Putamen (tissue), 1 donor: ENCODE results near the gene EDRF1.
A peak's percentile ranks its signal among the peaks of the same experiment; 100 is the strongest.
"Not testable (repeated sequence)": the region's sequence is repeated elsewhere in the genome, so short reads cannot be mapped to it uniquely, and the experiment has no call there.

Experiments
- DNase-seq: peaks from one replicate; pipeline ENCODE4 v3.0.0-alpha.2; 2016; ENCODE audit warnings: low spot score

EDRF1 gene

GRCh38 chr10:125719173-125720001, at the start of gene EDRF1:
EDRF1 (plus strand) TSS chr10:125719709; CDS start chr10:125719808, 99 bp downstream.
- DNase-seq = peak; percentile 98

- DNase-seq = no peak
Observed at GRCh38 chr10:125672884-125673283, 46.6 kb upstream of the EDRF1 start.

- DNase-seq = no peak
Observed at GRCh38 chr10:125679436-125679835, 40.1 kb upstream of the EDRF1 start.

DNA sequence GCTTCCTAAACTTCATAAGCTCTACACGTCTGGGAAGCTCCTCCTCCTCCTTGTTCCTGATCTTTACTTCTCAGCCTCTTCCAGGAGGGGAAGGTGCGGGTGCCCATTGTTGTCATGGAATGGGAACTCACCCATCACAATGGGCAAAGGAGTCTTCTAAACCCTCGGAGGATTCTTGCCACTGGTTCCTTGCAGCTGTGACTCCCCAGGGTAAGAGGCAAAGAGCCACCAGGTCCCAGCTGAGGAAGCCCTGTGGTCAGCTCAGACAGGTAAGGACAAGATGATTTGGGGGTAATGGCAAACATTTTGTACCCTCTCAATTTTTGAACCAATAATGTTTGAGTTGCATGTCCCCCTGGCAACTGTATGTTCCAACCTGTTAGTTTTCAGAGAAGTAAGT, 36.4 kb upstream of the EDRF1 start, which contains the start of gene TEX36:
TSS of gene TEX36 (minus strand) at position 101 of the 400 bp plus-strand sequence. CDS start 174 bp downstream, outside the sequence.
- DNase-seq = no peak

GRCh38 chr10:125683821-125684220, 35.7 kb upstream of the EDRF1 start:
- DNase-seq = no peak

DNA sequence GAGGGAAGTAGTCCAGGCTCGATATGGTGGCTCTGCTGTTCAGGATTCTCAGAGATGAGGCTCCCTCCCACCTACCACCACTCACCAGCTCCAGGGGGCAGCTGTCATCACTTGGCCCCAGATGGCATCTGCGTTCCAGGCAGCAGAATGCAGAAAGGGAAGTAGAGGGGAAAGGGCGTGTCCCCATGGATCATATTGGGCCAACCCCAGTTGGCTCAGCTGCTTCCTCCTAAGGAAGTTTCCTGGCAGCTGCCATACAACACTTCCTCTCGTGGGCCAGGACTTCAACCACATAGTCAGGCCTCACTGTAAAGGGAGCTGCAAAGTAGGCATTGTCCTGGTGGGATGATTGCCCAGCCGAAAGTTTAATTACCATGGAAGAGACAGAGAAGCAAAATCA, 34.9 kb upstream of the EDRF1 start:
- no peak for DNase-seq

DNA sequence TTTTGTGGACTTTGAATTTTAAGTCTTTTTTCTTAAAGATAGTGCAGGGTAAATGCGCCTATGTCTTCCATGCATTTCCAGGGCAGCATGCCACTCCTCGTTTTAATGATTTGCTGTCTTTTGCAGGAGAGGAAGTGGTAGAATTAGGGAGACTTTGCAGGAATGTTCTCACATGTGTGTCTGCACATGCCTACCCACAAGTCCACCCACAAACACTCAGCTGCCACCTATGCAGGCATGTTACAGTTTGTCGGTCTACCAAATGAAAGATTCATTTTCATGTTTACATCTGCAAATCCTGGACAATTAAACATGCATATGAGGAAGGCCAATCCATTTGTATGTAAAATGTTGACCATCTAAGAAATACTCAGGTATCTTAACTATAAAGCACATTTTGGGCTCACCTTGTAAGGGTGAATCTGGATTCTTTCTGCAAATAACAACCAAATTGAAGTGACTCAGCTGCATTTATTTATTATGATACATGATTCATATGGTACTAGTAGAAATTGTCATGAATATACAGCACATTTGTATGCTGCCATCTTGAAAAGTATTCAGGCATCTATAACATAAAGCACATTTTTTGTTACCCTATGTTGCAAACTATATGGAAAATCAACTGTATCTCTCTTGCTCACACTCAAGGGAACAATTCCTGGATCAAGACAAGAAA, 31.9 kb upstream of the EDRF1 start:
- DNase-seq = no peak

- DNase-seq = no peak
Observed at GRCh38 chr10:125689955-125690569, 29.4 kb upstream of the EDRF1 start.

DNA sequence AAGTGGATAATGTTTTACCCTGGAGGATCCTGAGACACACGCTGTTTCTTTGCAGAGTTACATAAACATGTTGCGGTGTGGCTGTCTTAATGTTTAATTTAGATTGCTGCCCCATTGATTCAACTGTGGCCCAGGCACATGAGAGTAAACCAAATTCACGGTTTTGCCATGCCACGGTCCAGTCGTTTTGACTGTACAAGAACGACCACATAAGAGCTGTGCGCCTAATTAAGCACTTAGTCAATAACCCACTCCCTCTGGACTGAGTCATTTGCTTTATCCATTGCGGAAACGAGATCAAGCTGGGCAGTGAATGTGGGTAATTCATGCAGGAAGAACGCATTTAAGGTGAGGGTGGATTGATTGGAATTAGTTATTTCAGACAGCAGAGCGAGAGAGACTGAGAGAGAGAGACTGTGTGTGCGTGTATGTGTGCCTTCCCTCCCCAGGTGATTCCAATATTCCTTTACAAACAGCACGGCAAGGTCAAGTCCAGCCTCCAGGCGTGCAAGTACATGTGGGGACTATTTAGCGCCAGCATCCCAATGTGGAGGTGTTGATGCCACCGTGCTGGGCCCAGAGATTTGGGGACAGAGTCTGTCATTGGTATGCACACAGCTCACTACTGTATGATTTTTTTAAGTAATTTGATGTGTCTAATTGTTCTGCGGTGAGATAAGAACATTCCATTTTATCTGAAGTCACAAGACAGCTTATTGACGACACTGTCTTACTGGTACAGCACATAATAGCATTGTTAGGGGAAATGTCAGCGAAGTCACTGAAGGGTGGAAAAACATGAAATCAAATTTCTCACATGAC, 28.1 kb upstream of the EDRF1 start:
- no peak for DNase-seq

DNA sequence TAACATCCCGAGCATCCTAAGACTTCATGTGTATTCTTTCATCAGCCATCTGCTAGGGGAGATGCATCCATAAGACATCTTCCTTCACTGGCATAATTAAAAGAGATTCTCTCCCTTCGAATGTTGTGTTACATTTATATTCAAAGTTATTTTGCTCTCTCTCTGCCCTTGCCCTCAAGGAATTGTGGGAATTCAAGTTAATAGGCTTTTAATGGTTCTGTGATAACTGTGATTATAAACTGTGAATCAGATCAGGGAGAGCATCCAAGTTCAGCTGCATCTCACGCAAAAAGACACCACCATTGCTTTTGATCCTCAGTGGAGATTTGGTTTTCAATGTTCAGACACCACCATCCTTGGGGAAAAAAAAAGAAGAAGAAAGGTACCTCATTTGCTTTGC, 27.3 kb upstream of the EDRF1 start:
- no peak for DNase-seq

- DNase-seq = no peak
Observed at GRCh38 chr10:125692601-125693523, 26.6 kb upstream of the EDRF1 start.

GRCh38 chr10:125693524-125693847, 26.0 kb upstream of the EDRF1 start:
- DNase-seq = no peak

DNA sequence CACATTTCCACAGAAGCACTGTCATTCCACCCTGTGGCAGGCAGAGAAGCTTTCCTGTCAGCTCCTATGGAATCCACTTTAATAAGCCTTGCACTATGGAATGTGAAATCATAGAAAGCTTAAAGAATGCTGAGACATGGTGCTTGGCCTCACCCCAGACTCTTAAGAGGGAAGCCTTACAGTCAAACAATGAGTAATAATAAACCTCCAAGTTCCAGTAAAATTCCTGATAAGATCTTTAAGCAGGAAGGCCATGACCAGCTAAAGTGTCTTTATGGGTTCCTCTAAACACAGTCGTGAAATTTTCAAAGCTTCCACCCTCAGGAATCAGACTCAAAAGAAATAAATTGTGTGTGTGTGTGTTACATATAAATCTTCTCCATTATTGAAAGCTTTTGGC, 24.6 kb upstream of the EDRF1 start:
- no peak for DNase-seq

DNA sequence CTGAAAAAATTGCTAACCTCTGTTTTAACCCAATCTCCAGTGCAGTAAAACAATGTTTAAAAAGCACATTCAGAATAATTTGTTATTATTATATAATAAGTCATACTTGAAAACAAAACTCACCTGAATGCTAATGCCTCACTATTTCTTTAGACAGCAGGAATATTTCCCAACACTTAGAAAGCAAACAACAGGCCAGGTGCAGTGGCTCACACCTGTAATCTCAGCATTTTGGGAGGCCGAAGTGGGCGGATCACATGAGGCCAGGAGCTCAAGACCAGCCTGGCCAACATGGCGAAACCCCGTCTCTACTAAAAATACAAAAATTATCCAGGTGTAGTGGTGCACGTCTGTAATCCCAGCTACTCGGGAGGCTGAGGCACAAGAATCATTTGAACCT, 22.6 kb upstream of the EDRF1 start:
- DNase-seq = not testable (repeated sequence)

- DNase-seq = no peak
Observed at GRCh38 chr10:125698481-125698998, 21.0 kb upstream of the EDRF1 start.

GRCh38 chr10:125699562-125700143, 19.9 kb upstream of the EDRF1 start:
- no peak for DNase-seq

DNA sequence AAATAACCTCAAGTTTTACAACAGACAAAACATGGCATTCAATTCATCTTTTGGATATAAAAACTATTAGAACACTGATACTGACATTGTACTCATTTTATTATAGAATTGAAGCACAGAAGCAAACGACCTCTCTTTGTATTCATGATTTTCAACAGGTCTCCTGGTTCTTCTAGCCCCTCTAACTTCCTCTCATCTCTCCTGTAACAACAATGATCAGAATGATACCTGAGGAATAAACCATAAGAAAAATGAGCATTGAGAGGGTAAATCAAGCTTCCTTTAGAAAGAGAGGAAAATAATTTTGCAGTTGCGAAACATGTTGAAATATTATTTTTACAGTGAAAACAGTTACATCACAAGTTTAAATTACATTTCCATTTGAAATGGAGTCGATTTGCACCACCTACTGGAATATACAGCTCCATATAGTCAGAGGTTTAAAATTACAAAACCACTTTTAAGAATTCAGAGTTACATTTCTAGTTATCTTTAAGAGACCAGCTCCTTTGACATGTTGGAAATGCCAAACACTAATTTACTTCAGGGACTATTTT, 19.1 kb upstream of the EDRF1 start:
- DNase-seq = no peak

- no peak for DNase-seq
Observed at GRCh38 chr10:125707541-125708468, 11.7 kb upstream of the EDRF1 start.

DNA sequence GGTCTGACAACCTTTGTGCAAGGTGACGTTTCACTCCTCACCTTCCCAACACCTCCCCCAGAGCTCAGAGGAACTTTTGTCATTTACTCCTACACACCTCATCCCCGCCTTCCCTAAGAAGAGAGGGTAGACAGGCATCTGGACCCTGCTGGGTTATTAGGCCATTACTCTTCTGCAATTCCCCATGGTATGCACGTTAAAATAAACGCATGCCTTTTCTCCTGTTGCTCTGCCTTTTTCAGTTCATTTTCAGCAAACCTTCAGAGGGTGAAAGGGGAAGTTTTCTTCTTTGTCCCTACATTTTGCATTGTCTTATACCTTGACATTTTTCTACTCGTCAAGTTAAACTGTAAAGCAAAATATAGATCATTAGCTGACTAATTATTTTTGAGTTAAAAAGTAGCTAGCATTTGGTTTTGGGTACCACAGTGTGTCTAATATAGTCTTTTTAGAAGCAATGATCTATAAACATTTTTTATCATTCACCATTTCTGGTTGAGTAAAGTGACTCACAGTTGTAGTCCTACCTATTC, 10.5 kb upstream of the EDRF1 start:
- peak; percentile 13 for DNase-seq
